ENCODE measurements around the gene ZGLP1.

ZGLP1 gene

GRCh38 chr19:10316229-10317044 lies 6.8 kb upstream of the ZGLP1 start:
- peaks cover 18% of the 10 kb centered on the region for H3K4me1 Mint-ChIP-seq
- peak overlapping the region; percentile 11 to 71 (median 27) for H3K27ac Mint-ChIP-seq

GRCh38 chr19:10315335-10316214 lies 6.0 kb upstream of the ZGLP1 start, which contains the start of gene FDX2:
FDX2 (minus strand) TSS chr19:10316015; CDS start chr19:10315996, 19 bp downstream.
- peak within 1 kb of the TSS; percentile 92 to 95 (median 95) for H3K4me3 Mint-ChIP-seq
- H3K27ac Mint-ChIP-seq: peak within 1 kb of the TSS; percentile 27 to 71 (median 70)
- peaks cover 18% of the 10 kb centered on the region for H3K4me1 Mint-ChIP-seq
- no peak for TF ChIP-seq CTCF (IDR thresholded peaks at IDR 0.05; ENCODE audit: unreplicated experiment in 3 of 3)
- H3K9me3 Mint-ChIP-seq: no peaks in the 10 kb centered on the region
- peaks cover 16% of the 10 kb centered on the region for H3K36me3 Mint-ChIP-seq (ENCODE audit: low read depth)
- H3K27me3 Mint-ChIP-seq (ENCODE audit: low read depth): no peaks in the 10 kb centered on the region

More at GRCh38 chr19:10316229-10317044, 6.8 kb upstream of the ZGLP1 start:
- H3K36me3 Mint-ChIP-seq (ENCODE audit: low read depth): peaks cover 16% of the 10 kb centered on the region
- no peaks in the 10 kb centered on the region for H3K9me3 Mint-ChIP-seq
- H3K4me3 Mint-ChIP-seq: peak overlapping the region; percentile 92 to 95 (median 95)
- H3K27me3 Mint-ChIP-seq (ENCODE audit: low read depth): no peaks in the 10 kb centered on the region
- TF ChIP-seq CTCF (IDR thresholded peaks at IDR 0.05; ENCODE audit: unreplicated experiment in 3 of 3): no peak

- Mint-ChIP-seq H3K4me1 (no peaks in the 10 kb centered on the region), H3K27me3 (ENCODE audit: low read depth) (peaks cover 15% of the 10 kb centered on the region), H3K4me3 (no peak overlapping the region), H3K9me3 (no peaks in the 10 kb centered on the region), H3K36me3 (ENCODE audit: low read depth) (peaks cover 6% of the 10 kb centered on the region), H3K27ac (no peak overlapping the region)
- no peak for TF ChIP-seq CTCF (IDR thresholded peaks at IDR 0.05; ENCODE audit: unreplicated experiment in 3 of 3)
Observed at GRCh38 chr19:10306327-10306726, 3.3 kb downstream of the ZGLP1 start.

GRCh38 chr19:10305139-10305806 lies 4.3 kb downstream of the ZGLP1 start:
- H3K36me3 Mint-ChIP-seq (ENCODE audit: low read depth): peaks cover 6% of the 10 kb centered on the region
- no peaks in the 10 kb centered on the region for H3K4me1 Mint-ChIP-seq
- H3K27me3 Mint-ChIP-seq (ENCODE audit: low read depth): peaks cover 19% of the 10 kb centered on the region
- TF ChIP-seq CTCF (IDR thresholded peaks at IDR 0.05; ENCODE audit: unreplicated experiment in 3 of 3): no peak
- no peak overlapping the region for H3K27ac Mint-ChIP-seq
- H3K9me3 Mint-ChIP-seq: no peaks in the 10 kb centered on the region
- H3K4me3 Mint-ChIP-seq: no peak overlapping the region

- no peak for TF ChIP-seq CTCF (IDR thresholded peaks at IDR 0.05; ENCODE audit: unreplicated experiment in 3 of 3)
- Mint-ChIP-seq H3K4me3 (peak overlapping the region in 1 of 3 experiments; percentile 7), H3K27ac (no peak overlapping the region)
Observed at GRCh38 chr19:10299545-10300458, 9.8 kb downstream of the ZGLP1 start.

More at GRCh38 chr19:10299545-10300458, 9.8 kb downstream of the ZGLP1 start:
- Mint-ChIP-seq H3K27me3 (ENCODE audit: low read depth) (peaks cover 64% of the 10 kb centered on the region), H3K9me3 (no peaks in the 10 kb centered on the region), H3K36me3 (ENCODE audit: low read depth) (peaks cover 3% of the 10 kb centered on the region), H3K4me1 (peaks cover 4% of the 10 kb centered on the region)
